Retinal pigment epithelial cell (primary cell): Measurements from ENCODE around the gene ASPDH.

Source experiments
- DNase-seq: peaks from one replicate; pipeline ENCODE4 v3.0.0-alpha.2; 2010; ENCODE audit warnings: low read depth
- H3K4me3 ChIP-seq: 2 replicates; pipeline ENCODE4 v1.5.1; 2011; ENCODE audit warnings: mild to moderate bottlenecking, low read length, control low read depth, moderate library complexity
- TF ChIP-seq, protein P1 (sequence below): conservative IDR thresholded peaks from 2 replicates; pipeline ENCODE4 v1.5.1; 2011; ENCODE audit warnings: low read depth, low read length, control low read depth, inconsistent platforms

The ASPDH gene

DNA sequence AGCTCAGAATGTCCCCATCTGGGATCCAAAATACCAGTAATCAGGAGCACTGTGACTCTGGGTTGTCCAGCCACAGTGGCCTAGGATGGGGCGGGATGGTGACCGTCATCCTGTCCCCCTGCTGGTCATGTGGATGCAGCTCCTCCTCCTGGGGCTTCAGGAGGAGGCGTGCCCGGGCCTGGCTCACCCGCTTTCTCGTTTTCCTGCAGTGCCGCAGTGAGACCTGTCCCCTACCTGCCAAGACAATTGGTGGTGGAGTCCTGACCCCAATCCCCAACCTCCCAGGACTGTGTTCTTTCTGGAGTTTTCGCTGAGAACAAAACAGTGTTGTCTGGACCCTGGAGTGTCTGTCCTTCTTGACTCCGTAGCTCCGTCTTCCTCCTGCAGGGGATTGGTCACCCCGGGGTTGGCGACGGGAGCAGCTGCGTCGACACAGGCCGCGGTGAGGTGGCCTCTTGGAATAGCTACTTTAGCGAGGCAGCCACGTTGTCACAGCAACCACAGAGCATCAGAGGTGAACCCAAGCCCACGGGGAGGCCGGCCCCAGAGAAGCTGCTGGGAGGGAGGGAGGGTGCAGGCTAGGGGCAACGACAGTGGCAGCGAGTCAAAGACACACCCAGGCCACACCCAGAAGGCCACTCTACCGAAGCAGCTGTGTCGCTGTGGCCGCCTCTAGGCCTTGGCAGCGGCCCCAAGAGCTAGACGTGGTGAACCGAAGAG is 47.6 kb downstream of the ASPDH start:
- TF ChIP-seq, protein P1, sequence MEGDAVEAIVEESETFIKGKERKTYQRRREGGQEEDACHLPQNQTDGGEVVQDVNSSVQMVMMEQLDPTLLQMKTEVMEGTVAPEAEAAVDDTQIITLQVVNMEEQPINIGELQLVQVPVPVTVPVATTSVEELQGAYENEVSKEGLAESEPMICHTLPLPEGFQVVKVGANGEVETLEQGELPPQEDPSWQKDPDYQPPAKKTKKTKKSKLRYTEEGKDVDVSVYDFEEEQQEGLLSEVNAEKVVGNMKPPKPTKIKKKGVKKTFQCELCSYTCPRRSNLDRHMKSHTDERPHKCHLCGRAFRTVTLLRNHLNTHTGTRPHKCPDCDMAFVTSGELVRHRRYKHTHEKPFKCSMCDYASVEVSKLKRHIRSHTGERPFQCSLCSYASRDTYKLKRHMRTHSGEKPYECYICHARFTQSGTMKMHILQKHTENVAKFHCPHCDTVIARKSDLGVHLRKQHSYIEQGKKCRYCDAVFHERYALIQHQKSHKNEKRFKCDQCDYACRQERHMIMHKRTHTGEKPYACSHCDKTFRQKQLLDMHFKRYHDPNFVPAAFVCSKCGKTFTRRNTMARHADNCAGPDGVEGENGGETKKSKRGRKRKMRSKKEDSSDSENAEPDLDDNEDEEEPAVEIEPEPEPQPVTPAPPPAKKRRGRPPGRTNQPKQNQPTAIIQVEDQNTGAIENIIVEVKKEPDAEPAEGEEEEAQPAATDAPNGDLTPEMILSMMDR: peak; percentile 47
- no peak overlapping the region for H3K4me3 ChIP-seq
- DNase-seq: no peak

DNA sequence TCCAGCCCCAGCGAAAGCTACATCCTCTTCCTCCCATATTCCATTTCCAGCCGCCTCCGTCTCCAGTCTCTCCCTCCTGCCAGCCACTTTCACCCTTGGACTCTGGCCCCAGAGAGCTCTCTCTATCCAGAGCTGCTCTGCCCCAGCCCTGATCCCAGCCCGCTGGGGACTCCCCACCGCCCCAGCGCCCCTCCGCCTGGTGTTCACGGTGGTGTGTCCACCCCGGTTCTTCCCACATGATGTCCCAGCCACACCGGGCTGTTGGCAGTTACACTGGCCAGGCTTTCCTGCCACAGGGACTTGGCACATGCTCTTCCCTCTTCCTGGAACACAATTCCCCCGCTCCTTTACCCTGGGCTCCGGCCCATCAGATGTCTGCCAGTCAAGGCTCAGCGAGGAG is 48.7 kb downstream of the ASPDH start:
- no peak overlapping the region for H3K4me3 ChIP-seq
- DNase-seq: no peak
- TF ChIP-seq, protein P1: no peak

DNA sequence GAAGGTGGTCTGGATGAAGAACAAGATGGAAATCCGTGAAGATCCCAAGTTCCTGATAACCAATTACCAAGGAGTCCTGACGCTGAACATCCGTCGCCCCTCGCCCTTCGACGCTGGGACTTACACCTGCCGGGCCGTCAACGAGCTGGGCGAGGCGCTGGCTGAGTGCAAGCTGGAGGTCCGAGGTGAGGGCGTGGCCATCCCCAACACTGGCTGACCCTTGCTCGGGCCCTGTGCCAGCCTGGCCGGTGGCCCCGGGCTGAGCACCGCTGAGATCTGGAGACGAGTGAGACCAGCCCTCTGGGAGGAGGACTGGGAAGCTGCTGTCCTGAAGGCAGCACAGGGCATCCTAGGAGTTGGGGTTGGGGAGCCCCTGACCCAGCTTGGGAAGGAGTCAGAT is 49.4 kb downstream of the ASPDH start:
- DNase-seq: no peak
- TF ChIP-seq, protein P1: no peak
- H3K4me3 ChIP-seq: no peak overlapping the region

DNA sequence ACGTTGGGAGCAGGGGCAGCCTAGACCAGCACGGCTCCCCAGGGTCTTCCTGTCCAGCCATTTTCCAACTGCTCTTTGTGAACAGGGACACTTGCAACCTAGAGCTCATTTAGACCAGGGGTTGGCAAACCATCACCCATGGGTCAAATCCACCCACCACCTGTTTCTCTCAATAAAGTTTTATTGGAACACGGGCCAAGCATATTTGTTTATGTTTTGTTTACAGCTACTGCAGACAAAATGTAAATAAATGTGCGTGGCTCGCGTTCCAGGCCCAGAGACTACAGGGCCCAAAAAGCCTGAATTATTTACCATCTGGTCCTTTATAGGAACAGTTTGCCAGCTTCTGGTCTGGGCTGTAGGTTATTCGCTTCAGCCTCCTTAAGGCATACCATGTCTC is 50.7 kb downstream of the ASPDH start:
- TF ChIP-seq, protein P1: no peak
- no peak for DNase-seq
- no peak overlapping the region for H3K4me3 ChIP-seq
